GM21423 (cell line): ENCODE data around the gene SLC48A1.

Experiments
- ATAC-seq: cut with Tn5 transposase; IDR thresholded peaks from one replicate; pipeline ENCODE4 v1.9.1; 2021; ENCODE audit warnings: mild to moderate bottlenecking, moderate library complexity; ENCODE audit not compliant: unreplicated experiment

SLC48A1 gene

GRCh38 chr12:47821346-47821706 is 48.3 kb downstream of the SLC48A1 start:
- no peak for ATAC-seq

GRCh38 chr12:47822401-47822800 is 49.4 kb downstream of the SLC48A1 start:
- no peak for ATAC-seq

- ATAC-seq: no peak
Observed at GRCh38 chr12:47822863-47823262, 49.8 kb downstream of the SLC48A1 start.

- ATAC-seq: no peak
Observed at GRCh38 chr12:47823422-47824086, 50.5 kb downstream of the SLC48A1 start.

- ATAC-seq: no peak
Observed at GRCh38 chr12:47824198-47824597, 51.2 kb downstream of the SLC48A1 start.

GRCh38 chr12:47824635-47825034 is 51.6 kb downstream of the SLC48A1 start:
- ATAC-seq: no peak

- no peak for ATAC-seq
Observed at GRCh38 chr12:47825173-47825639, 52.2 kb downstream of the SLC48A1 start.

GRCh38 chr12:47828008-47828975 is 55.3 kb downstream of the SLC48A1 start:
- ATAC-seq: no peak

GRCh38 chr12:47828976-47829482 is 56.0 kb downstream of the SLC48A1 start:
- ATAC-seq: no peak

GRCh38 chr12:47829584-47829983 is 56.5 kb downstream of the SLC48A1 start:
- ATAC-seq: no peak
